Right renal cortex interstitium (tissue), 3 donors: ENCODE data around the gene TMA7. TPM values are rescaled to one million over a fixed set of nuclear protein-coding genes. Genes with fewer than 3 reads are reported as not detected.
"Not testable (repeated sequence)": the region's sequence is repeated elsewhere in the genome, so short reads cannot be mapped to it uniquely, and the experiment has no call there.

Experiments used
- DNase-seq, 3 donors: peaks; one replicate each; pipeline ENCODE4 v3.0.0-alpha.2; 2013; ENCODE audit warnings: low read depth in 3 of 3, low spot score in 2 of 3
- polyA plus RNA-seq, 3 donors: library from polyadenylated mRNA; unstranded; fragments of 120-200 nt; gene quantifications; one replicate each; pipeline ENCODE4 v1.2.1, GENCODE V29; 2013; ENCODE audit not compliant: insufficient read length in 3 of 3

The TMA7 gene
- polyA plus RNA-seq, 3 donors, result 284 to 297 (median 286) TPM

- peak; percentile 93 to 98 (median 97) for DNase-seq
Observed at GRCh38 chr3:48465531-48466378, 25.7 kb downstream of the TMA7 start.

- DNase-seq, result no peak
Observed at GRCh38 chr3:48466386-48467109, 26.5 kb downstream of the TMA7 start.

GRCh38 chr3:48467110-48467454 is 27.0 kb downstream of the TMA7 start:
- no peak for DNase-seq

- no peak for DNase-seq
Observed at GRCh38 chr3:48467473-48468267, 27.6 kb downstream of the TMA7 start.

- DNase-seq, result no peak
Observed at GRCh38 chr3:48468329-48468731, 28.3 kb downstream of the TMA7 start.

- DNase-seq, result no peak
Observed at GRCh38 chr3:48469046-48469915, 29.2 kb downstream of the TMA7 start.

- no peak for DNase-seq
Observed at GRCh38 chr3:48470286-48470685, 30.2 kb downstream of the TMA7 start.

GRCh38 chr3:48472673-48472922 is 32.5 kb downstream of the TMA7 start:
- DNase-seq, result no peak

GRCh38 chr3:48472923-48473616 is 33.0 kb downstream of the TMA7 start:
- peak; percentile 75 to 86 (median 75) for DNase-seq

- no peak for DNase-seq
Observed at GRCh38 chr3:48473617-48473952, 33.5 kb downstream of the TMA7 start.

- not testable (repeated sequence) for DNase-seq
Observed at GRCh38 chr3:48474031-48474430, 34.0 kb downstream of the TMA7 start.

- no peak for DNase-seq
Observed at GRCh38 chr3:48474619-48475018, 34.6 kb downstream of the TMA7 start.

- no peak for DNase-seq
Observed at GRCh38 chr3:48475188-48475587, 35.1 kb downstream of the TMA7 start.

- no peak for DNase-seq
Observed at GRCh38 chr3:48476426-48477053, 36.5 kb downstream of the TMA7 start.

- no peak for DNase-seq
Observed at GRCh38 chr3:48477959-48478520, 38.0 kb downstream of the TMA7 start.

- no peak for DNase-seq
Observed at GRCh38 chr3:48478626-48479555, 38.8 kb downstream of the TMA7 start.

- not testable (repeated sequence) for DNase-seq
Observed at GRCh38 chr3:48480891-48481290, 40.8 kb downstream of the TMA7 start.

- not testable (repeated sequence) for DNase-seq
Observed at GRCh38 chr3:48482822-48483221, 42.8 kb downstream of the TMA7 start.
